ENCODE data around the gene PHC2.

Gene PHC2

DNA sequence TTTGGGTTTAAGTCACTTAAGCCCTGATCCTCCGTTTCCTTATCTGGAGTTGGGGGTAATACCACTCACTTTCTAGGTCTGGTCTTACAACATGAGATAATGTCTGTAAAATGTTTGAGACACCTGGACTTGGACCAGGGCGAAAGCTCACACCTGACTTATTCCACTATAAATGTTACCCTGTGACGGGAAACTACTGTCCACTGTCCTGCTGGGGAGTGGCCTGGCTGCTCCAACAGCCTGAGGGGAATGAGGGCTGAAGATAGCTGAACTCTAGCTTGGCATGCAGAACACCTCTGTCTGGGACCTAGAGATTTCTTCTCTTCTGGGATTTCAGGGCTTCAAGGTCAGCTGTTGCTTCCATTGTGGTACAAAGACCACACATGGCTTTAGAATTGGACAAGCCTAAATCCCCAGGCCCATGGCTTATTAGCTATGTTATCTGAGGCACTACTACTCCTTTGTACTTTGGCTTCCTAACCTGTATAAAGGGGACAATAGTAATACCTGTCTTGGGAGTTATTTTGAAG, 100.5 kb downstream of the PHC2 start:
- no peak for DNase-seq (ENCODE audit: low spot score)

DNA sequence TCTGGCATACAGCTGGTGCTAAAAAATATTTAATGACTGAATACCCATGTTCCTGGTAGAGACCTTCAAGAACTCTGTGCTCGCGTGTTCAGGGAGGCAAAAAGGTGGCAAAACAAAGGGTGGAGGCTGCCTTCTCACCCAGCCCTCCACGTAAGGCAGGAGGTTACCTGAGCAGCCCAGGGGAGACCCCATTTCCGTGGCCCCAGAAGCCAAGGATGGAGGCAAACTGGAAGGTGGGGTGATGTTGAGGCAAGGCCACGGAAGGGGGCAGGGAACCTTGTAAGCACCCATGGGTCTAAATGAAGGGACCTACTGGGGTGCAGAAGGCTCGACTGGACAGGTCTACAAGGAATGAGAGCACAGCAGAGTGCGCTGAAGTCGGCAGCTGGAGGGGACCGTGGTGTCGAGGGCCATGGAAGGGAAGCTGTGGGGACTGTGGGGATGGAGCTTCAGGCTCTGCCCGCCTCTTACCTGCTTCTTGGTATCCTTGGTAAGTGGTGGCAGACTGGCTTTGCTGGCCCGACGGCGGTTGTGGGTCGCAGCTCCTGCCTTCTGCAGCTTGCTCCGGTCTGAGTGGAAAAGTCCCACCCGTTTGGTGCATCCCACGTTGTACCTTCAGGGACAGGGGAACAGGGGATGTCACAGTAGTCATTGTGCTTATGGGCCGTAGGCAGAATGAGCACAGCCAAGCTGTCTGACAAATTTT, 101.1 kb downstream of the PHC2 start:
- DNase-seq (ENCODE audit: low spot score) = no peak

DNA sequence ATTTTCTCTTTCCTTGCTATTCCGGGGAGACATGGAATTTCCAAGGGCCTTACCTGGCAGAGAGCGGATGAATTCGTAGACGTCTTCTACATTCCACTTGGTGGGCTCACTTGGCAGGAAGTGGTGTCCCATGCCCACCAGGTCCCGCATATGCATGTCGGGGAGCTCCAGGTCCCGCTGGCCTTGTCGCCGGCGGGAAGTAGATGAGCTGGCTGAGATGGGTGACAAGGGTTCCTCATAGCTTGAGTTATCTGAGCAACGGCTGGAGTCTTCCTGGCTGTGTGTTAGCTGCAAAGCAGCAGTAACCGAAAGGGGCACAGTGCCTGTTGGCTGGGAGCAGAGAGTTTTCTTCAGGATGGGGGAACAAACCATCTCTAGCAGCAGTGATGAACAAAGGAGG, 102.1 kb downstream of the PHC2 start:
- no peak for DNase-seq (ENCODE audit: low spot score)

DNA sequence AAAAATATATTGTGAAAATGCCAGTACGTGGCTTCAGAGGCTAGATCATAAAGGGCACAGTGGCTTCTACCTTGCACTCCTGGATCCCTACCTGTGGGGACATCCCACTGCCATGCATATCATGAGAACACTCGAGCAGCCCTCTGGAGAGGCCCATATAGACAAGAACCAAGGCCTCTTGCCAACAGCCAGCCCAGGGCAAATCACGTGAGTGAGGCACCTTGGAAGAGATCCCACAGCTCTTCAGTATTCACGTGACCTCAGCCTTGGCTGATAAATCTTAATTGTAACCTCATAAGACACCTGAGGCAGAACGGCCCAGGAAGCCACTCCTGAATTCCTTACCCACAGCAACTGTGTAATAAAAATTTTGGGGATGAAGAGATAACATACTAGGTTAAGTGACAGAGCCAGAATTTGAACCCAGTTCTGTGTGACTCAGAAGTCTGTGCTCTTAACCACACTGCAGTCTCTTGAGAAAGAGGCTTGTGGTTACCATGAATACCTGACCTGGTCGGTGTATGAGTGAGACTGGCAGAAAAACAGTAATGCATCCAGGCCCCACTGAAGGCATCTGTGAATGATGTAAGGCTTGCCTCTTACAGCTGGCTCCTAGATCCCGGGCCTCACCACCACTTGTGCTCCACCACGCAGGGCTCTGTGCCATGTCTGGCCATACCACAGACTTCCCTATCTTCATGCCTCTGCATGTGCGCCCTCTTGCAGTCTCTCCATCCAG, 103.1 kb downstream of the PHC2 start:
- DNase-seq (ENCODE audit: low spot score) = no peak

DNA sequence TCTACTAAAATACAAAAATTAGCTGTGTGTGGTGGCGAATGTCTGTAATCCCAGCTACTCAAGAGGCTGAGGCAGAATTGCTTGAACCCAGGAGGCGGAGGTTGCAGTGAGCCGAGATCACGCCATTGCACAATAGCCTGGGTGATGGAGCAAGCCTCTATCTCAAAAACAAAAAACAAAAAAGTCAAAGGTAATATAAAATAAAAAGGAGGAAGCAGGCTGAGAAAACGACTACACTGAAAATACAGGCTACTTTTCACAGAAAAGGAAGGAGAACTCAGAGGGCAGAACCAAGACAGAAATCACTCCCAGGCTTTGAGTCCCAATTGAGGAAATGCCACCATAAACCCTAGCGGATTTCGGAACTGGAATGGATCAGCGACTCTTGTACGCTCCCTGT, 104.1 kb downstream of the PHC2 start:
- no peak for DNase-seq (ENCODE audit: low spot score)

DNA sequence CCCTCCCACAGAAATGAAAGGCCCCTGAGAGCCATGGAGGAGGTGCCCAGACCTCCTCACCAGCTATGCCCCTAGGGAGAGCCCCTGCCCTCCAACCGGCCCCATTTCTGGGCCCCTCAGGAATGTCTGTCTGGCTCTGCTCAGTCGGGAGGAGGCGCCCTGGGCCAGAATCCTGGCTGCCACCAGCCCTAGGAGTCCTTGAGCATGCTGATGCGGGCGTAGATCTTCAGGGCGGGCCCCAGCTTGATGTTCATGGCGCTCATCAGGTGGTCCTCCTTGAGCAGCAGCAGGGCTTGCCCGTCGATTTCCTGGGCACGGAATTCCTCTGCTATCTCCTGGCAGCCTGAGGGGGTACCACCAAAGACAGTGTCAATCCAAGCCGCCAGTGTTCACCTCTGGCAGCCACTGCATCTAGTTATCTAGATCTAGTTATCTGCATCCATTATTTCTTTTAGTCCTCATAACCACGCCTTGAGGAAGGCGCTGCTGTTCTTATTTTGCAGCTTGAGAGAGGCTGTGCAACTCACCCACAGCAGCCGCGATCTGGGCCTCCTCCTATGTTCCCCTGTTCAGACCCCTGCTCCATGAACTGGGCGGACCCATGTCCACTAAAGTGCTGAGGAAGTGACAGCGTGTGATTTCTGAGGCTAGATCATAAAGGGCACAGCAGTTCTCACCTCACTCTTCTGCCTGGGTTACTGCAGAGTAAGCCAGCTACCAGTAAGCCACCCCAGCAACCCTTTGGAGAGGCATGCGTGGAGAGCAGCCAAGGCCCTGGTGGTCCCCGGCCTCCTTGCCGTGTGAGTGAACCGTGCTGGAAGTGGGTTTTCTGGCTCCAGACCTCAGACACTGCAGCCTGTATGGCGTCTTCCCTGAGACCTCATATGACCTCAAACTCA, 106.0 kb downstream of the PHC2 start:
- DNase-seq (ENCODE audit: low spot score) = no peak

DNA sequence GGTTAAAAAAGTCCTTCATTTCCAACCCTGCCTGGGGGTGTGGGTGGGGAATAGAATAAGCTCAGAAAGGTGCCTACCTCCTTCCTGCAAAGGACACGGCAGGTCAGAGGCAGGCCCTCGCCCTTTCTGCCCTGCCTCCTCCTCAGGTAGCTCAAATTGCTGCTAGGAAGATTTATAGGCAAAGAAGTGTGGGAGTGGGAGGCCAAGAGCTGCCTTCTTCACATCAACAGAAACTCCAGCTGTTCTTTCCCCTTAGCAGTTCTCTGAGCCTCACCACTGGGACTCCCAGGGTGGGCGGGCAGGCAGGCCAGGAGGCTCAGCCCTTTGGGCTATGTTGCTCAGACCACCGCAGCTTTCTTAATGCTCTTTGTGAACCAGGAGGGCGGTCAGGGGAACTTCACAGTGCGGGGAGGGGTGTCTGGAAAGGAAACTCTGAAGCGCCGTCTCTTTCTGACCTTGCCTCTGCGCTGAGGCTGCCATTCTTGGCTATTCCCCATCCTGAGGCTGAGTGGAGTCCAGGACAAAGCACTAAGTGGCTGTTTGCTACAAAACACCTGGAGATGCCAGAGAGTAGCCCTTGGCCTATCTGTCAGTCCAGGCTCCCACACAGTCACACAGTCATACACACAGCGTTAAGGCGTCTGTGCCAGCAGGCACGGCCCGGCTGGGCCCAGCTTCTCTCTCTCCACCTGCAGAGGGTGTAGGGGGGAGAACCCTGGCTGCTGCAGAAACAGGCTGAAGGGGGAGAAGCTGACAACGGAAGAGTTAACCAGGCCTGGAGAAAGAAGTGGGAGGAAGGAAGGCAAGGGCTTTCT, 107.0 kb downstream of the PHC2 start:
- DNase-seq (ENCODE audit: low spot score) = no peak

DNA sequence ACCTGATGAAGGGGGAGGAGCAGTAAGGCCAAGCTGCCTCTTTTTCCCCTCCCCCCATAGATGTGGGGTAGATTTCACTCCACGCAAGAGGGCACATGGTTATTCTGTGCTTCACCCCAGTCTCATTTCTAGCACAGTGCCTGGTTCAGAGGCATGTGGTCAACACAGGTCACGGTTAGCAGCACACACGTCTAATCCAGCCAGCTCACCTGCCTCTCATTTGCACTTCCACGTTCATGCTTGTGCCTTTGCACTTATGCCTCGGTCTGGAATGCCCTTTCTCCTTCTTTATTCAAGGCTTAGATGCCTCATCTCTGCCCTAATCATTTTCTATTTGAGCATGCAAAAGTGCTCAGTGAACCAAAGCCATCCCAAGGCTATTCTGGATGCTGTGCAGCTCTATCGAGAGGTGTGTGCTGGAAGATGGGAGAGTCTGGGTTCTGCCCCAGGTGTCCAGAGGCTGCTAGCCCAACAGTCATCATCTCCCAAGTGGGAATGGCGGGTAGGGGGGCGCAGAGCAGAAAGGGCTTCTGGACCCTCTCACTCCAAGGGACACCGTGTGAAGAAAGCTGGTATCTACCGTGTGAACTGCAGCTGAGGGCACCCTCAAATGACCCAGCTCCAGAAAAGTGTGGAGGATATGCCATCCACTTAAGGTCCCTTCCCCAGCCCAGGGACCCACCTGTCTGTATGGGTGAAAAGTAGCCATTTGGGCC, 107.9 kb downstream of the PHC2 start:
- DNase-seq (ENCODE audit: low spot score) = no peak

DNA sequence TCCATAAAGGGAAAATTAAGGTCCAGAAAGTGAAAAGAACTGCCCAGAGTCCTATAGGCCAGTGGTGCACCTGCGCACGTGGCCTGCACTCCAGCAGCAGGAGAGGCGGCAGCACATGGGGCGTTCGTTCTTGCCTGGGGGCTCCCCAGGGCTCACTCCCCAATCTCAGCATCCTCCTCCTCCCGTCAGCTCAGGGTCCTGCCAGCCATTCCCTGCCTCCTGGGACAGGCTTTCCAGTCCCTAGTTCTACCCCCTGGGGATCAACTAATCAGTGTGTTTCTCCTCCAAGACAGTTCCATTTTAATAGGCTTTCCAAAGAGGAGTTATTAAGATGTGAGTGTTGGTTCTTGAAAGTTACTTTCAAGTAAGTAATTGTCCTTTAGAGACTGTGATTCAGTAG, 108.8 kb downstream of the PHC2 start:
- no peak for DNase-seq (ENCODE audit: low spot score)

DNA sequence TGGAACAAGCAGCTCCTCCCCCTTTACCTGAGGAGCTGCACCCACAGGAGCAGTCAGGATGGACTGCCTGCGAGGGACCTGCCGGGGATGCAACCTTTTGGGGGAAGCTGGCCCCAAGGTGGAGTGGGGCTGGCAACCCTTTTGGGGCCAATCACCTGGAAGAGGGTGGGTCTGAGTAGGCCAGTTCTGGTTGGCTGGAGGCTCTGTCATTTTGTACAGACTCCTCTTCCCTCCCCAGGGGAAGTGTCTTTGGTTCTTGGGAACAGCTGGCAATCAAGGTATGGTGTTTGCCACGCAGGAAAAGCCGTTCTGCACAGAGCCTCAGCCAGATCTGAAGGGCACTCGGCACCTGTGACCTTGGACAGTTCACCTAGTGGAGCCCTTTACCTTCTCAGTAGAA, 109.7 kb downstream of the PHC2 start:
- DNase-seq (ENCODE audit: low spot score) = no peak

DNA sequence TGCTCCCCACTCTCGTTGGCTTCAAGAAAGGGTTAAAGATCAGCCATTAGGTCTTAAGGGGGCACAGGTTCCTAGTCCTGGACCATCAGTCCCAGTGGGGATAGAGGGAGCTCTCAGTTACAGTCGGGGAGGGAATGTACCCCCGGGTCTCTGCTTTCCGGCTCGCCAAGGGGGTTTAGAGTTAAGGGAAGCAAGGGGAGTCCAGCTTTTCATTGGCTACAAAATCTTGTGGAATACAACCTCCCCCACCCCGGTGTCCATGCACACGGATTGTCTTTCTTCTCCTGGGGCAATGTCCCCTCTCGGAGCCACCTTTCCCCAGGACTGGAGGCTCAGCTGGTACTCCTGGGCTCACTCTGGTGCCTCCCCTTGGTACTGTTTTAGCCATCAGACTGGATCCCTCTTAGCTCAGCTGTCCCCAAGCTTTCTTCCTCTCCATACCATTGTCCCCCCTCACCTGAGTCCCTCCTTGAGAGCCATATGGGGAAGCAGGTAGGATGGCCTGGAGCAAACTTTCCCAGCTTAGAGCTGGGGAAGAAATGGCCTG, 110.2 kb downstream of the PHC2 start, which contains the start of gene A3GALT2:
A3GALT2 (minus strand) TSS at position 480 of the 547 bp plus-strand sequence; CDS start at position 480, 0 bp downstream.
- DNase-seq (ENCODE audit: low spot score) = no peak

DNA sequence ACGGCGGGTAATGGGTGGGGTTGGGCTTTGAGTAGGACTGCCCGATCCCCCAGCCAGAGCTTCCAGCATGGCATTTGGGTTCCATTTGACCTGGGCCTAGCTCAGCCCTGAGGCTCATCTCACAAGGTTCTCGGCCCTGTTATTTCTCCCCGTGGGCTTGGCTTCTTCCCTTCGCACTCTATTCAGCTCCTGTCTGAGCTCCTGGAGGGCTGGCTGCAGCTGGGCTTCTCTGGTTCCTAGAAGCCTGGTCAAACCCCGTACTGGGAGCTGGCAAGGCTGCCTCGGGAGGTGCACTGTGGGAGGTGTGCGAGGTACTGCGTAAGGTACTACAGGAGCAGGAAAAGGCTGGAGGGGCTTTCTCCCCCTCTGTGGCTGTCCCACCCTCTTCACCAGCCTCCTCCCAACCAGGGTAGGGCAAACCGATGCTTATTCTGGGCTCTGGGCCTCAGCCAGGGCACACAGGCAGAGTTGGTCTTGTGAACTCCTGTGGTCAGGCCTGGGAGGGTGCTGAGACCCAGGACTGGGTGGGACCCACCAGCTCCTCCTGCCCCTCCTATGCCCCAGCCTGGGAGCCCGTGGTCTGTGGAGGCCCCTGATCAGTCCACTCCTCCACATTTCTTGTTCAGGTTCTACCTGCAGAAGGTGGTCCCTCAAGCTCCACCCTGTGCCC, 110.8 kb downstream of the PHC2 start:
- DNase-seq (ENCODE audit: low spot score) = no peak

DNA sequence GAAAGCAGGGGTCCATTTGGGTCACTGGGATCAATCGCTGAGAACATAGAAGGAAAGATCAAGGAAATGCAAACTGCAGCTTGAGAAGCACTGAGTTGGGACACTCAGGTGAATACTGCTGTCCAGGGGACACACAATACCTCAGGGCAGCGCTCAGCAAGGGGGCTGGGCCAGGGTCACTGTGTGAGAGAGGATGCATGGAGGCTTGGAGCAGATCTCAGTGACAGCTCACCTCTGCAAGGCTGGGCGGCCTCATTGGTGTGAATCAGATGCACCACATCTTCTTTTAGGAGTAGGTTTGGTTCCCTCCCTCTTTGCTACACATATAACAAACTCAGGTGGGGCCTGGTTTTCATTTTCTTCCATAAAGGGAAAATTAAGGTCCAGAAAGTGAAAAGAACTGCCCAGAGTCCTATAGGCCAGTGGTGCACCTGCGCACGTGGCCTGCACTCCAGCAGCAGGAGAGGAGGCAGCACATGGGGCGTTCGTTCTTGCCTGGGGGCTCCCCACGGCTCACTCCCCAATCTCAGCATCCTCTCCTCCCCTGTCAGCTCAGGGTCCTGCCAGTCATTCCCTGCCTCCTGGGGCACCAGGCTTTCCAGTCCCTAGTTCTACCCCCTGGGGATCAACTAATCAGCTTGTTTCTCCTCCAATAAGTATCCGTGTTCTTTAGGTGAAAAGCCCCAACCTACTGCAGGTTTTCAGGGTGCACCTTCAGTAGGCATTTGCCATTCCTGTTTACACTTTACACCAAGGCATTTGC, 111.5 kb downstream of the PHC2 start:
- no peak for DNase-seq (ENCODE audit: low spot score)

DNA sequence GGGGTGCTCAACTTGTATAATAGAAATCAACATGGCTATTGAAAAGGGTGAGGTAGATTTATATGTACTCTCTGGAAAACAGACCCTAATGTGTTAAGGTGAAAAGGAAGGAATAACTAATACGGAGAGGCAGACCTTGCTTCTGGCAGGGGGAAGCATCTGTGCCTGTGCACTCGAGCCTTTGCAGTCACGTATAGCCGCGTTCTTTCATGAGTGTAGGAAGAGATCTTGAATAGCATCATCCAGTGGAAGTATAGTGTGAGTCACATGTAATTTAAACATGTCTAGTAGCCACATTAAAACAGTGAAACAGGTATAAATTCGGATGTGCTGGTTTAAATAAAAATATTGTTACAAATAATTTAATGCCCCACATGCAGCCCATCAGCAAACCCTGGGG, 112.9 kb downstream of the PHC2 start:
- no peak for DNase-seq (ENCODE audit: low spot score)

DNA sequence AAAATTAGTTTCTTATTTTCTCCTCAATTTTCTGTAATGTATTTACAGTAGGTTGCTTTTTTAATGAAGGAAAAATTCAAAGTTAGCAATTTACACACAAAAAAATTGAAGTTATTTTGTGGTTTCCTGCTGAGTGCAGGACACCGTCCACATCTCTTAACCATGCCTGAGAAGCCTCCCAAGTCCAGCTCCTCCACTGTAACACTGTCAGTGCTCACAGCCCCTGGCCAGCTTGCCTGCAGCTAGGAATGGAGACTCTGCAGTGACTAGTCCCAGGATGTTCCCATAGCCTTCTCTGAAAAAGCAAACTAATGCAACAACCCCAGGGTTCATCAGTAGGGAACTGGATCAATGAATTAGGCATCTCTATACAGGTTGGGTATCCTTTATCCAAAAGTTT, 113.5 kb downstream of the PHC2 start:
- no peak for DNase-seq (ENCODE audit: low spot score)

DNA sequence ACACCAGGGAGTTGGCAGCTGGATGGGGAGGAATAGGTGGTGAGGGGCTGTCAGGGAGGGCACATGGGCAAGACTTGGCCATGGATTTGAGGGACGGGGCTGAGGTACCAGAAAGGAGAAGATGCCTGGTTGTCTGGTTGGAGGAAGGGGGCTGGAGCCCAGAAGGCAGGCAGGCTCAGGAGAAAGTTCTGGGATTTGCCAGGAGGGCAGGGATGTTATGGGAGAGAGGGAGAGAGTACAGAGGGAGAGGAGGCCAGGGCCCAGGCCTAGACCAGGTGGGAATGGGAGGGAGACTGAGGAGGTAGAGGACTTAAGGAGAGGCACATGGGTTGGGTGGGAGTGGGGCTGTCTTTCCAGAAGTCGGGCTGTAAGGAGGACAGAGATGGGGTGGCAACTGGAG, 114.3 kb downstream of the PHC2 start:
- no peak for DNase-seq (ENCODE audit: low spot score)

DNA sequence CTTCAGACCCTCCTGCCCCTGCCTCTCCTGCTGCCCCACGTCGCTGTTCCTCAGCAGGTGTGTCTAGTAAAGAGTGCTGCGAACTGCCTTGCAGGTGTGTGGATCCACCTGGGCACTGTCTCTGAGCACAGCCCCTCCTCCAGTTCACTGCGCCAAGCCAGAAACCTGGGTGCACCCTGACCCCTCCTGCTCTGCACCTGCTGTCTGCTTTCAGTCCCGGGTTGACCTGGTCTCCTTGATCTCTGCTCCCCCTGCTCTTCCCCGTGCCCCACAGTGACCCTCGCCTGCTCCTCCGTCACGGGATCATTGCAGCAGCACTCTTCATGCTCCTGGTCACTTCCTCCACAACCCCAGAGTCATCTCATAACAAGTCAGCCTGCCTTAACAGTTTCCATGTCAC, 116.5 kb downstream of the PHC2 start:
- no peak for DNase-seq (ENCODE audit: low spot score)

DNA sequence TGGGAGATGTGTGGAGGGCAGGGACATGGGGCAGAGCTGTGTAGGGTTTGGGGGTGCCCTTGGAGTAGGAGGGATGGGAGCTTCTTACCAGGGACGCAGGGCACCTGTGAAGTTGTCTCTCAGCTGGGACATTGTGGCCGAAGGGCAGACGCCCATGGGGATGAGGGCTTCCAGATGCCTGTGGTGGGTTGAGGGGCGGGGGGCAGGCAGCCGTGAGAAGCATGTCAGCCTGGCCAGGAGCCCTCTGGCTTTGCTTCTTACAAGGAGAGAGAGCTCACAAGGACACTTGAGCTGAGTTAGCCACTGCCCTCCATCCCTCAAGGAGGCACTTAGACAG, 118.5 kb downstream of the PHC2 start:
- DNase-seq (ENCODE audit: low spot score) = no peak

DNA sequence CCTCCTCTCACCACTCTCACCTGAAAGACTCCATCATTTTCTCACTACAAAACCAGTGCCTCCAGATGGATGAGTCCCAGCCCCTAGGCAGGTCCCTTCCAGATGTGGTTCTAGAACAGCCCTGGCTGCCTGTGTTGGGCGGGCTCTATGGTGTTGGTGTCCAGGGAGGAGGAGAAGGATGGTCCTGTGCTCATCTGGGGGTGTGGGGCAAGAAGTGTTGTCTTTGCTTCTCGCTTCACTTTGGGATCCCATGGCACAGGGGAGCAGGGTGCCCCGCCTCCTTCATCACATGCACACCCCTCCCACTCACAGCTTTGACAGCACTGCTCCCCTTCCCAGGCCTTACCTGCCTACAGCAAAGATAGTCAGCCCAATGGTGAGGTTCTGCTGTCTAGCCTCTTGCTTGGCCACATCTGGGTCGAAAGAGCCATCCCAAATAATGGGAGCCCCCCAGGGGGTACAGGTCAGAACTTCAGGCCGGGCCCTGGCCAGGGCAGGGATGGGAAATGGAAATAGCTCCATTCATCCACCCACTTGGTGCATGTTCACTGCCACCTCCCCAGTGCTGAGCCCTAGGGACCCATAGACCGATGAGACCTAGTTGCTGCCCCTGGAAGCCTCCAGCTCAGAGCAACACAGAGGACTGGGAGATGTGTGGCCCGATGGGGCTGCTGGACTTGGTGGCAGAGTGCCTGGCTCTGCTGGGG, 119.0 kb downstream of the PHC2 start:
- DNase-seq (ENCODE audit: low spot score) = no peak

All from LoVo (cell line).